Activated T-cell treated with anti-CD3 and anti-CD28 coated beads for 48 hours (primary cell): ENCODE results near the gene SYT10.
"Not testable (repeated sequence)": the region's sequence is repeated elsewhere in the genome, so short reads cannot be mapped to it uniquely, and the experiment has no call there.

Experiments used
- DNase-seq: peaks from one replicate; pipeline ENCODE4 v3.0.0-alpha.2; 2020; ENCODE audit warnings: low read depth

The SYT10 gene

DNA sequence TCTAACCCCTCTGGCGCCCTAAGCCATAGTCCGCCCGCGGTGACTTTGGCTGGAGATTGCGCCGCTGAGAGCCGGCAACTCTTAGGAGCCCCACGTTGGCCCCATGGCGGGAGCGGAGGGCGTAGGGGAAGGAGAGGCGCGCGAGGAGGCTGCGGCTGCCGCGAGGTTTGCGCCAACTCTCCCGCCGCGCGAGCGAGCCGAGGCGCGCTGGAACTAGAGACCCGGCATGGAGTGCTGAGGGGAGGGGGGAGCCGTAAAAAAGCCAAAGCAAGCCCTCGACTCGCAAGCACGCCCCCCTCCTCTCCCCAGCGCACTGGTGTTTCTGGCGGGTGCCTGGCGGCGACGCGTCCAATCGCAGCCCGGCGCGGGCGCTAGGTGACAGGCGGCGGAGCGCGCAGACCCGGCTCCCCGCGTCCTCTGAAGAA is at the start of gene SYT10:
Gene SYT10, minus strand, starts transcription at position 233 of the 425 bp plus-strand sequence. CDS start 297 bp downstream, outside the sequence.
- DNase-seq, result no peak

DNA sequence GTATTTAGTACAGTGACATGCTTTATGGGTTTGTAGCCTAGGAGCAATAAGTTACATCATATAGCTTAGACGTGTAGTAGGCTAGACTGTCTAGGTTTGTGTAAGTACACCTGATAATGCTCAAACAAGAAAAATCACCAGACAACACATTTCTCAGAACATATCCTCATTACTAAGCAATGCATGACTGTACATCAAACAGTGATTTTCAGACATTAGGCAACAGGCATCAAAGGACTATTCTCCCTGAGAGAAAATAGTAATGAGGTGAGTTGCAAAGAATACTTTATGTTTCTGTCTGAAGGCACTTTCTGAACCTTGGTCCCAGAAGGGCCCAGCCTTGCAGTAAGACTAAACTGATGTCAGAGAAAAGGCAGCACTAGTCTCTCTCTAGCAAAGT is 48.4 kb upstream of the SYT10 start:
- no peak for DNase-seq

DNA sequence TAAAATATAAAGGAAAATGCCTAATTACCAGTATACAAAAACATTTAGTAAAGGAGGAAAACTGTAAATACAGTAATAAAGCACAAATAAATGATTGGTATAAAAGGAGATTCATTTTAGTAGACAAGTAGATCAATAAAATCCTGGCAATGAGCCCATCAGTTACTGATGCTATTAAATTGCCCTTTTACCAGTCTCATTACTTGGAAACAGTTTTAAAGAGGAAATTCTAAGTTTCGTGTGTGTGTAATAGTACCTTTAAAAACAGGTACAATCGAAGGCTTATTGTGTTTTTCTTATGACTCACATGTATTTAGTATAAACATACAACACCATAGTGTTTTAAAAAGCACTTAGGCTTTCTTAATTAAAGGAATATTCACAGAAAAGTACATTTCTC is 46.4 kb upstream of the SYT10 start:
- no peak for DNase-seq

DNA sequence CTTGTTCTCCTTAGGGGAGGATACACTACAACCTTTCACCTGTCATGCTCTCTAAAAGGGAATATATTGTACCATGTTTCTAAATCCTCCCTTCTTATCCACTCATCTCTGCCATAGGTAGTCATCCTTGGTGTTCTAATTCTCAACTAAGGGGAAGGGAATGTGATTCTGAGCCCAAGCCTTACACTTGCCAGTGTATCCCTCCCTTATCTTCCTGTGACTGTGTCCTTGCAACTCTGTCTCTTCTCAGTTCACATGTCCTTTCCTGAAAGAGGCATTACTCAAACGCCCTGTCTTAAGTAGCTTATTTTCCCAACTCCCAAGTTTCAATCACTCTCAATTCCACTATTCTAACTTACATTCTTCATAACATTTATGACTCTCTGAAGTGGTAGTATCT is 44.5 kb upstream of the SYT10 start:
- DNase-seq, result no peak

- no peak for DNase-seq
These were observed 40.7 kb upstream of the SYT10 start for GRCh38 chr12:33480366-33480765.

DNA sequence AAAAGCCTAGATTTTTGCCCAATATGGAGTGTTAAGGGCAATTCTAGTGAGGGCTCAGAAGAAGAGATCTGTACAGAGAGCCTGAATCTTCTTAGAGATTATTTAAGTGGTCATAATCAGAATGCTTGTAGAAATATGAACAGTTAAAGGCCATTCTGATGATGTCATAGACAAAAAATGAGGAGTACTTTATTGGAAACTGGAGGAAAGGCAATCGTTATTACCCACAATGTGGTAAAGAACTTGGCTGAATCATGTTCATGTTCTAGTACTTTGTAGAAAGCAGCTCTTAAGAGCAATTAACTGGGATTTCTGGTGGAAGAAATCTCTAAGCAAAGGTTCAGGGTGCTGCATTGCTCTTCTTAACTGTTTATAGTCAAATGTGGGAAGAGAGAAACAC is 36.4 kb upstream of the SYT10 start:
- no peak for DNase-seq

DNA sequence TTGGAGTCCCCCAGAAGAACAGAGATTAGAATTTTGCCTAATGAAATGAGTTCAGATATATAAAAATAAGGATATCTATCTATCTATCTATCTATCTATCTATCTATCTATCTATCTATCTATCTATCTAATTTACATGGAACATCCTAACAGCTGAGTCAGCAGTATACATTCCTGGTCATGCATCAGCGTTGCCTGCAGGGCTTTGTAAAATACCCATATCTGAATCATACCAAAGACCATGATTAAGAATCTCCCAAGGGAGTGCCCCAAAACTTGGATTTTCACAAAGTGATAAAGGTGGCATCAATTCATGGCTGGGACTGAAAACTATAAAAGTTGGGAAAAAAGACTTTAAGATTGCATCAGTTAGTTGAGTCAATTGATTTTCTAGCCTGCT is 32.7 kb upstream of the SYT10 start:
- no peak for DNase-seq

DNA sequence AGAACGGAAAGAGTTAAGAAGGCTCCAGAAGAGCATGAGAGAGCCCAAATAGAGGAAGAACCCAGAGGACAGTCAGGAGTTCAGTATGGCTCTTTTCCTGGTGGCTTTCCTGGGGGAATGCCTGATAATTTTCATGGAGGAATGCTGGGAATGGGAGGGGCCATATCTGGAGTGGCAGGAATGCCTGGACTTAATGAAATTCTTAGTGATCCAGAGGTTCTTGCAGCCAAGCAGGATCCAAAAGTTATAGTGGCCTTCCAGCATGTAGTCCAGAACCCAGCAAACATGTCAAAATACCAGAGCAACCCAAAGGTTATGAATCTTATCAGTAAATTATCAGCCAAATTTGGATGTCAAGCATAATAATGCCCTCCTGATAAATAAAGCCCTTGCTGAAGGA is 15.5 kb upstream of the SYT10 start:
- no peak for DNase-seq

- no peak for DNase-seq
These were observed 10.9 kb upstream of the SYT10 start for GRCh38 chr12:33450480-33450879.

DNA sequence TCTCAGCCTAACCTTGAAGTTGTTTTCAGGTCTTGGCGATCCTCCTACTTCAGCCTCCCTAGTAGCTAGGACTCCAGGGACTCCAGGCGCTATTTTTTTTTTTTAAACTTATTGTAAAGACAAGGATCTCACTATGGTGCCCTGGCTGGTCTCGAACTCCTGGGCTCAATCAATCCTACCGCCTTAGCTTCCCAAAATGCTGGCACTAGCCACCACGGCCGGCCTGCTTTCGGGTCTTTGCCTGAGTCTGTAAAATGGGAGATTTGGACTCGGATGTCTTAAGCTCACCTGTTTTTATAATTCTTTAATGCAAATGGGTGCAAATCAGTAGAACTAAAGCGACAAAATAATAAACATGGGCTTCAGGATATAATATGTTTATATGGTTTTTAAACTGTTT is 858 bp upstream of the SYT10 start:
- no peak for DNase-seq

- no peak for DNase-seq
These were observed 600 bp downstream of the SYT10 start for GRCh38 chr12:33438851-33439586.

DNA sequence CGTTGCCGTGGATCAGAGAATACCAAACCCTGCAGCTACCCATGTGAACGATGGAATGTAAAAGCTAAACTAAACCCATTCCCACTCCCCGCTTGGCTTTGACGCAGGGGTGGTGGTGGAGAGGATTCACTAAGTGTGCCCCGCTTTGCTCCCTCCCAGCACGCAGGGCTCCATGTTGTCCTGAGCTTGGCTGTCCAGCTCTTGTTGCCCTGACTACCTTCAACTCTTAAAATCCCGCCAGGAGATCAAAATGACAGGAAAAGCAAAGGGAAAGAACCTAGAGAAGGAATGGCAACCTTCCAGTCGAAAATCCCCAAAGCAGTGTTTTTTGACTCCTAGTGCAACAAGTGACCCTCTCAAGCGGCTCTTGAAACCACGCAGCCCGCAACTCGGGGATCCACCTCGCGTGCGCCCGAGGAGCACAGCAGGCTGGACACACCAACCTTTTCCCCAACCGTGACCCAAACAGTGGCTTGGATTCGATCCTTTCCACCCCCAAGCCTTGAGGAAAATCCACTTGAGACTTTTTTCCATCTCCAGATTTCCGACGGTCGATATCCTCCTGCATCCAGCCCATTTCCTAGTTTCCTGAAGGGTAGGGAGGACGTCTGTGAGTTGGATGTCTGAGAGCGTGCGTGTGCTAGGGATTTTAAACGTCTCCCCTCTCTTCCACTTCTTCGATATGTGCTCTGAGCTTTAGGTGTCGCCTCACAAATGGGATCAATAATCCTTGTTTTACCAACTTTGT is 1.4 kb downstream of the SYT10 start:
- DNase-seq, result no peak

DNA sequence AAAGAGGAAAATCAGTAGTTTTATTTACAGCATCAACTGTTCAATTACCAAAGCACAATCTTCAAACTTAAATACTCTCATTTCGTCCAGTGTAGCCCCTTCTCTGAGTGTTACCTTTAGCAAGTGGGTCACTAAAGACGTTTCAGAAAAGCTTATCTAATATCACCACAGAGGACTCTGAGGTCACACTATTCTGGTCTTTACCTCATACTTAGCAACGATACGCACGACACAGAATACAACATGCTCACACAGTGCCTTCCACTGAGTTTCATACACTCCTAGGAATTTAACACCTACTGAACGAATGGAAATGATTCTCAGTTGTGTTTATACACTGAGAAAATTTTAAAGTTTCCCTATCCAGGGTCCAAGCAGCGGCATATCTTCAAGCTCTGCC is 2.0 kb downstream of the SYT10 start:
- no peak for DNase-seq

DNA sequence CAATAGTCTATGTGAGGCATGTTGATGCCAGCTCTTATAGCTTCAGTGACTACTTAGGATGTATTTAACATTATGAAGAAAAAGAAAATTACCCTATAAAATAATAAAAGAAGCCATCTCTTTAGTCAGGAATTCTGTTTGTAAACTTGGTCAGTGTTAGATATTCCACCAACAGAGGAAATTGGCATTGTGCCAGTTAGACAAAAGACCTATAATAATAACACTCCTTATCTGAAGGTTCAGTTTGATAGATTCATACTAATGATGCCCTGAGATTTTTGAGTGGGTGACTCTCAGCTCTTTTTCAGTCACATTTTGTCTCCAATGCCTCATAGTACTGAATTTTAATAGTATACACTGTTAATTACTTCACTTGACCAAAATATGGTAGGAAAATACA is 6.6 kb downstream of the SYT10 start:
- no peak for DNase-seq

DNA sequence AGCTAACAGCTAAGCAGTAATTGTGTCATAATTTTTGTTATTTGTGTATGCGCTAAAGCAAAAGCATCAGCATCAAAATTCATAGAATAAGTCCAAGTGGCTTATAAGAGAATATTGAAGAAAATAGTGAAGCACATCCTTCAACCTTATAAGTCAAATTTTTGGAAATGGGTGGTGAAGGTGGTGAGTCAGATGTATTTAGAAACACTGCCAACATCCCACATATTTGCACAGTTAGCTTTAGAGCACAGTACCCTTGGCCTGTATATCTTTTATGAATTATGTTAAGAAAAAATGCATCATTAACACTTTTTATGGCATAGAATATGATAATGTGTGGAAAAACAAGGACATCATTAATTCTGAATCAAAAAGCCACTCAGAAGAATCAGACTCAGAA is 8.0 kb downstream of the SYT10 start:
- DNase-seq, result no peak

DNA sequence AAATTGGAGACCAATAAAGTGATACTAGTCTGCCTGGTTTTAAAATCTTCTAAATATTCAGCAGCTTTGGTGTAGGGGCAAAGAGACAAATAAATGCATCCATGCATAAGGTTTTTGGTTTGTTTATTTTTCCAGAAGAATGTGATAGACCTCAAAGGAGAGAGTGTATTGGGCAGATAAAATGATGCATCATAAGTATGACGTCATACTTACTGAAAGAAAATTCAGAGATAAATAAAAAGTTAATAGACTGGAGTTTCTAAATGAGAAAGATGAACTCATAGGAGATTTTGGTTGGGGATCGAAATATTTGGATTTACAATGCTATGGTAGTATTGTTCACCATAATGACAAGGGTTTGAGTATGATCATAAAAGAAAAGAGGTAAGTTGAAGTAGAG is 10.2 kb downstream of the SYT10 start:
- DNase-seq, result no peak

GRCh38 chr12:33427071-33427470 is 12.5 kb downstream of the SYT10 start:
- no peak for DNase-seq

- DNase-seq, result no peak
These were observed 15.9 kb downstream of the SYT10 start for GRCh38 chr12:33423706-33424105.

GRCh38 chr12:33412410-33412809 is 27.2 kb downstream of the SYT10 start:
- DNase-seq, result not testable (repeated sequence)

DNA sequence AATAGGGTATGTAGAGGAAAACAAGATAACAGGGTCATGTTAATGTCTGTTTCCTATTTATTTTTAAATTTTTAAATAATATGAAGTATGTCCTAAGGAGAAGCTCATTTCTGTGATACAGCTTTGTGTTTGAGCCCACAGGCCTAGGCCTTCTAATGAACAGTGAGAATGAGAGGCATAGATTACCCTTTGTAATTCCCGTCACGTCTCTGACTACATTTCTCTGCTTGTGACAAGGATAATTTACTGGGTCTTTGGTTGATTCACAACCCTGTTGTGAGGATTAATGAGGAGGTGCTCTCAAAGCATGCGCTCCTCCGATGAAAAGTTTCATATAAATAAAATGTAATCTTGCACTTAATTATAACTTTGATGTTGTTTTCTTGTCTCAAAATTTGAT is 56.1 kb downstream of the SYT10 start:
- no peak for DNase-seq

GRCh38 chr12:33376153-33376552 is 63.5 kb downstream of the SYT10 start:
- no peak for DNase-seq

DNA sequence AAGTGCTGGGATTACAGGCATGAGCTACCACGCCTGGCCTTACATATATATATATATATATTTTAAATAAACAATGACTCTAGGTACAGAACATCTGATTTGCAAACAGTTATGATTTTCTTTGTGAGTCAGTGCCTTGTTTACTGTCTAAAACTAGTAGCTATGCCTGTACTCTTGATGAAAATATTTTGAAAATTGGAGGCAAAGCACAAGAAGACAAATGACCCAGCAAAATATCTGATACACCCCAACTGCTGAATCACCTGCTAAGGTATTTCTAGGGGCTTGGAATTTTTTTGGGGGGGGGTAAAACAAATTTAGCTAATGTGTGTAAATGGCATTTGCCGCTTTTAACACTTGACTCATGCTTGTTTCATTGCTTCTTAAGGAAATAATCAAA is 69.3 kb downstream of the SYT10 start:
- DNase-seq, result no peak

DNA sequence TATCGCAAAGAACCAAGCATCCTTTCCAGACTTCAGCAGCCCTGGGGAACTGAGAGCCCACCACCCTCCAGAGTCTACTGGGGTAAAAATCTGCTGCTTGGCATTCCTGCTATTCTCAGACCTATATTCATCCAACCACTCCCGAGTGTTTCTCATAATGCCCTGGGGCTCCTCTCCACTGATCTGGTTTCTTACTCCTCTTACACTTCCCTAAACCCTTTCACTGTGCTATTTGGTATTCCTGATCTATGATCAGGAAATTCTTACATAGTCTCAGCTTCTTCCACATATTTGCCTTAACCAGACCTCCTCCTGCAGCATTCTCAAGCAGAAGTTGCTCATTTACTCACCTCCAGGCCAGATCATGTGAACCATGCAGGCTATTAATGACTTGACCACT is 82.4 kb downstream of the SYT10 start:
- no peak for DNase-seq

DNA sequence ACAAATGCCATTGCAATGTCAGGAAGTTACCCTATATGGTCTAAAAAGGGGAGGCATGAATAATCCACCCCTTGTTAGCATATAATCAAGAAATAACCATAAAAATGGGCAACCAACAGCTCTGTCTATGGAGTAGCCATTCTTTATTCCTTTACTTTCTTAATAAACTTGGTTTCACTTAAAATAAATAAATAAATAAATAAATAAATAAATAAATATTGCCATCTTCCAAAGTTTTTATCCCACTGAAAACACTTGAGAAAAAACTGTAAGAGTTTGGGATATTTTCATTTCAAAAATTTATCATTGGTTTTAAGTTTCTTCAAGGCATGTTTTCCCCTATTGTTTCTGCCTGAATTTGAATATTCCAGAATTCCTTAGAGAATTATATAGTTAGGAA is 89.8 kb downstream of the SYT10 start:
- DNase-seq, result no peak
